Hepatocyte (in vitro differentiated cells): Measurements from ENCODE around the gene PHF19. TPM values are rescaled to one million over a fixed set of nuclear protein-coding genes. Genes with fewer than 3 reads are reported as not detected.

Experiments
- DNase-seq: peaks from one replicate; pipeline ENCODE4 v3.0.0-alpha.2; 2016; ENCODE audit warnings: low spot score
- H2AFZ ChIP-seq: fragments of 200-600 bp; sonication (generic); 2 replicates; pipeline ENCODE4 v1.6.0; 2016; ENCODE audit warnings: antibody characterized with exemption, mild to moderate bottlenecking
- H3K27ac ChIP-seq: fragments of 200-600 bp; sonication (generic); 2 replicates; pipeline ENCODE4 v1.5.1; 2016; ENCODE audit warnings: mild to moderate bottlenecking
- H3K27me3 ChIP-seq: fragments of 200-600 bp; sonication (generic); 2 replicates; pipeline ENCODE4 v1.6.1; 2016
- H3K36me3 ChIP-seq: fragments of 200-600 bp; sonication (generic); replicated peaks from 2 replicates; pipeline ENCODE4 v1.5.1; 2016; ENCODE audit warnings: low read depth; ENCODE audit not compliant: insufficient read depth
- H3K4me1 ChIP-seq: fragments of 200-600 bp; sonication (generic); 2 replicates; pipeline ENCODE4 v1.5.1; 2016; ENCODE audit warnings: mild to moderate bottlenecking, moderate library complexity; ENCODE audit not compliant: insufficient read depth
- H3K4me2 ChIP-seq: fragments of 200-600 bp; sonication (generic); 2 replicates; pipeline ENCODE4 v1.6.0; 2016
- H3K4me3 ChIP-seq: fragments of 200-600 bp; sonication (generic); 2 replicates; pipeline ENCODE4 v1.5.1; 2016; ENCODE audit warnings: mild to moderate bottlenecking
- H3K79me2 ChIP-seq: fragments of 200-600 bp; sonication (generic); 2 replicates; pipeline ENCODE4 v1.6.0; 2017; ENCODE audit warnings: mild to moderate bottlenecking
- H3K9me2 ChIP-seq: fragments of 200-600 bp; sonication (generic); replicated peaks from 2 replicates; pipeline ENCODE4 v1.6.0; 2017; ENCODE audit warnings: mild to moderate bottlenecking; ENCODE audit not compliant: insufficient read depth
- H3K9me3 ChIP-seq: fragments of 200-600 bp; sonication (generic); 2 replicates; pipeline ENCODE4 v1.5.1; 2016; ENCODE audit warnings: low read depth, mild to moderate bottlenecking
- H4K20me1 ChIP-seq: fragments of 200-600 bp; sonication (generic); 2 replicates; pipeline ENCODE4 v1.6.0; 2016; ENCODE audit warnings: mild to moderate bottlenecking; ENCODE audit not compliant: insufficient read depth, poor library complexity, severe bottlenecking
- CTCF ChIP-seq: fragments of 200-600 bp; sonication (generic); IDR thresholded peaks from 2 replicates; pipeline ENCODE4 v1.5.1; 2016; ENCODE audit warnings: antibody characterized with exemption, mild to moderate bottlenecking; ENCODE audit not compliant: poor library complexity
- EZH2 ChIP-seq: fragments of 200-600 bp; sonication (generic); IDR thresholded peaks from 2 replicates; pipeline ENCODE4 v1.6.1; 2016; ENCODE audit warnings: antibody characterized with exemption, mild to moderate bottlenecking, borderline replicate concordance
- EZH2phosphoT487 ChIP-seq: fragments of 200-600 bp; sonication (generic); IDR thresholded peaks from one replicate; pipeline ENCODE4 v1.6.1; 2018; ENCODE audit warnings: antibody characterized with exemption, mild to moderate bottlenecking, low read depth, moderate library complexity; ENCODE audit not compliant: unreplicated experiment, severe bottlenecking
- WGBS: methylation state at CpG from one replicate; pipeline ENCODE4 v1.1.6; 2016; ENCODE audit warnings: low lambda C conversion rate; ENCODE audit errors: missing lambda C conversion rate; 5-methylcytosine and 5-hydroxymethylcytosine counted together
- polyA plus RNA-seq: library from polyadenylated mRNA; unstranded; fragments of >200 nt; fragmentation: Nextera tagmentation; extraction: Ambion mirVana; gene quantifications from 2 replicates; pipeline ENCODE4 v1.2.1, GENCODE V29; 2016
- total RNA-seq: library from RNA; depleted of rRNA; stranded (reverse); fragments of >200 nt; gene quantifications from 2 replicates; pipeline ENCODE4 v1.2.3, GENCODE V29; 2014

The PHF19 gene
- total and polyA plus RNA-seq, 2 experiments from 2014 or later, result 30.9 to 34.8 TPM

- Histone ChIP-seq H3K79me2 (no peaks in the 10 kb centered on the region), H3K4me2 (no peak overlapping the region), H3K9me2 (no peaks in the 10 kb centered on the region), H2AFZ (no peak overlapping the region), H3K4me1 (peaks cover 8% of the 10 kb centered on the region), H3K4me3 (no peak overlapping the region), H4K20me1 (no peaks in the 10 kb centered on the region), H3K36me3 (no peaks in the 10 kb centered on the region), H3K9me3 (no peaks in the 10 kb centered on the region), H3K27me3 (no peaks in the 10 kb centered on the region), H3K27ac (no peak overlapping the region)
- no peak for TF ChIP-seq EZH2phosphoT487
- no peak for TF ChIP-seq CTCF
- no peak for TF ChIP-seq EZH2
- DNase-seq, result no peak
- WGBS, result 97% methylated on average over 5 of the region's 5 CpGs
Measured at GRCh38 chr9:120864719-120865118, 12.3 kb downstream of the PHF19 start.

- H3K27me3 ChIP-seq, result no peaks in the 10 kb centered on the region
- DNase-seq, result no peak
- no peaks in the 10 kb centered on the region for H3K9me3 ChIP-seq
- no peaks in the 10 kb centered on the region for H4K20me1 ChIP-seq
- H3K4me2 ChIP-seq, result no peak overlapping the region
- H3K36me3 ChIP-seq, result no peaks in the 10 kb centered on the region
- H3K4me1 ChIP-seq, result peaks cover 6% of the 10 kb centered on the region
- H3K9me2 ChIP-seq, result no peaks in the 10 kb centered on the region
- WGBS, result 98% methylated on average over 6 of the region's 7 CpGs
- H3K79me2 ChIP-seq, result no peaks in the 10 kb centered on the region
- TF ChIP-seq EZH2 (no peak), CTCF (no peak), EZH2phosphoT487 (no peak)
- H2AFZ ChIP-seq, result no peak overlapping the region
- no peak overlapping the region for H3K4me3 ChIP-seq
- H3K27ac ChIP-seq, result no peak overlapping the region
Measured at GRCh38 chr9:120863833-120864232, 13.2 kb downstream of the PHF19 start.

GRCh38 chr9:120862452-120862851 lies 14.5 kb downstream of the PHF19 start:
- WGBS, result 97% methylated on average over 12 of the region's 12 CpGs
- DNase-seq, result no peak
- no peaks in the 10 kb centered on the region for H3K36me3 ChIP-seq
- H3K4me3 ChIP-seq, result no peak overlapping the region
- TF ChIP-seq EZH2 (no peak), EZH2phosphoT487 (no peak), CTCF (no peak)
- no peaks in the 10 kb centered on the region for H3K79me2 ChIP-seq
- no peaks in the 10 kb centered on the region for H4K20me1 ChIP-seq
- H3K4me2 ChIP-seq, result no peak overlapping the region
- no peak overlapping the region for H3K27ac ChIP-seq
- H3K4me1 ChIP-seq, result no peaks in the 10 kb centered on the region
- no peaks in the 10 kb centered on the region for H3K27me3 ChIP-seq
- no peaks in the 10 kb centered on the region for H3K9me3 ChIP-seq
- H3K9me2 ChIP-seq, result no peaks in the 10 kb centered on the region
- no peak overlapping the region for H2AFZ ChIP-seq

GRCh38 chr9:120861935-120862334 lies 15.1 kb downstream of the PHF19 start:
- no peaks in the 10 kb centered on the region for H3K27me3 ChIP-seq
- no peak overlapping the region for H3K27ac ChIP-seq
- 96% methylated on average over 6 of the region's 6 CpGs for whole genome bisulfite sequencing

More at GRCh38 chr9:120861935-120862334, 15.1 kb downstream of the PHF19 start:
- Histone ChIP-seq H4K20me1 (no peaks in the 10 kb centered on the region), H3K9me3 (no peaks in the 10 kb centered on the region), H3K4me2 (no peak overlapping the region), H3K4me1 (no peaks in the 10 kb centered on the region), H3K79me2 (no peaks in the 10 kb centered on the region), H3K36me3 (no peaks in the 10 kb centered on the region), H3K9me2 (no peaks in the 10 kb centered on the region), H2AFZ (no peak overlapping the region), H3K4me3 (no peak overlapping the region)
- TF ChIP-seq CTCF (no peak), EZH2 (no peak), EZH2phosphoT487 (no peak)
- DNase-seq, result no peak
